HUDEP-2 (cell line): Measurements from ENCODE around the gene DYRK1A.
A peak's percentile ranks its signal among the peaks of the same experiment; 100 is the strongest.

Experiments used
- DNase-seq, 76 experiments: peaks; one replicate each; lab custom pipeline; 2025; ENCODE audit not compliant: unreplicated experiment in 76 of 76; lab: John Stamatoyannopoulos, UW

DYRK1A gene

DNA sequence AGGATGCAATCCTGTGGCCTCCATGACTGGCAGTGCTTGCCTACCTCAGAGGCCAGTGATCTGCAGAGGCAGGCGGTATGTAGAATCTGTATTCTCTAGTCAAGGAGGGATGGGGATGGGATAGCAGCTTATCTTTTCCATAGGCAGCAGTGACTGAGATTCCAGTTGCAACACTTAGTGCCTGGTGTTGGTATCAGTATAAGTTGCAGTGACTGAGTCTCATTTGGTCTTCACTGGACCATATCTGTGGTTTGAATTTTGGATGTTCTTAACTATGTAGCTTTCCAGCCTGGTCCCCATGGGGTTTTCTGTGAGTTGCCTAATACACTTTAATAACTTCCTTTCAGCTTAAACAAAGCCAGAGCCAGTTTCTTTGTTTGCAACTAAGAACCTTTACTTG lies 16.5 kb downstream of the DYRK1A start:
- DNase-seq: no peak

DNA sequence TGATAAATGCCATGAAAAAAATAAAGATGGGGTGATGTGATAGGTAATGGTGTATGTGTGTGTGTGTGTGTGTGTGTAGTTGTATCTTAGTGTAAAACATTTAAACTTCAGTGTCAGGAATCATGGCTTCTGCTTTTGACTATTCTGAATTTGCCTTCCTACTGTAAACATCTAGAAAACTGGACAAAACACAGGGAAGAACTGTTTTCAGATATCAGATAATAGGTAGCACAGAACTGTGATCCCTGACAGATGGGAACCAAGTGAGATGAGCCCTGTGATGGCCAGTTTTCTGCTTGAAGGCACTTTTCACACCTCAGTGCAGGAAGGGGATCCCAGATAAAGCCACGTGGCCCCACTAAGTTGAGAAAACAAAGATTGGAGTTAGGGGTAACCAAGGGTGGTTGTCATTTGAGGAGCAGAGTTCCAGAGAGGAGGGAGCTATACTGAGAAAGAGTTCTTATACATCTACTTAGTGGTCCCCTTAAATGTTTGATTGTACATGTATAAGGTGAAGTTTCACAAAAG lies 17.3 kb downstream of the DYRK1A start:
- DNase-seq: no peak

DNA sequence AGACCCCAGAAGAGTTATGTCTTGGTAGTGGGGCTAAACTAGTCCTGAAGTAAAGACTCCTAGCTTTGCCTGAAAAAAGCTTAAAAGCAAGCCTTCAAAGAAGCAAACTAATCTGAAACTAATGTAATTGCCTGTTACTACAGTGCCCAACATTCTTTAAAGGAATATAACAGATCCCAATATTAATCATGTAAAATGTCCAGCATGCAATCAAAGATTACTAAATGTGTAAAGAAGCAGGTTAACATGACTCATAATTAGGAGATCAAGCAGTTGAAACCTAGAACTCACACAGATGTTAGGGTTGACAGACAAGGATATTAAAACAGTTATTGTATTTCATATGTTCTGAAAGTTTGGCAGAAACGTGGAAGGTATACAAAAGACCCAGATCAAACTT lies 17.8 kb downstream of the DYRK1A start:
- no peak for DNase-seq

DNA sequence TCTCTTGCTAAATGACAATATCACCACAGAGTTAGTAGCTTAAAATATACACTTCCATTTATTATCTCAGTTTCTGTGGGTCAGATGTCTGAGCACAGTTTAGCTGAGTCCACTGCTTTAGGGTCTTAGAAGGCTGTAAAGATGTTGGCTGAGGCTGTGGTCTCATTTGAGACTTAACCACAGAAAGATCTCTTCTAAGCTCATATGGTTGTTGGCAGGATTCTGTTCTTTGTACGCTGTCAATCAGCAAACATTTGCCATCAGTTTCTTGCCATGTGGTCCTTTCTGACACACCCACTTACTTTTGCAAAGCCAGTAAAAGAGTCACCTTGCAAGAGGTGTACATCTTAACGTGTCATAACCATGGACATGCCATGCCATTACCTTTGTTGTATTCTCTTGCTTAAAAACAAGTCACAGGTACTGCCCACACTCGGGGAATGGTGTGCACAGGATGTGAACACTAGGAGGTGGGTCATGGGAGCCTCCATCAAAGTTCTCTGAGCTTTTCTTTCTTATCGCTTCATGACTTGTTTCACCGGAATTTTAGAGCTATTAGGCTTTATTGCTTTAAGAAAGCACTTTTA lies 18.7 kb downstream of the DYRK1A start:
- DNase-seq: no peak

DNA sequence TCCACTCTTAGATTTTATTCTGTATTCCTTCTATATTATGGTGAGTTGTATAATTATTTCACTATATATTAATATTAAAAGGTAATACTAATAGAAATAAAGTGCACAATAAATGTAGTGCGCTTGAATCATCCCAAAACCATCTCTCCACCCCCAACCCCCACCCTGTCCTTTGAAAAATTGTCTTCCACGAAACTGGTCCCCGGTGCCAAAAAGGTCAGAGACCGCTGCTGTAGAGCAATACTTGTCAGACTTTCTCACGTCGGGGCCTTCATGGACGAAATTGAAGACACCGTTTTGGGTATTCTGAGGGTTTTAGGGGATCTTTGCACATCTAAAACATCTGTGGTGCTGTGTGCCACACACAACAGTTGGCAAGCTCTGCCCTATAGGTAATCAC lies 19.6 kb downstream of the DYRK1A start:
- no peak for DNase-seq

DNA sequence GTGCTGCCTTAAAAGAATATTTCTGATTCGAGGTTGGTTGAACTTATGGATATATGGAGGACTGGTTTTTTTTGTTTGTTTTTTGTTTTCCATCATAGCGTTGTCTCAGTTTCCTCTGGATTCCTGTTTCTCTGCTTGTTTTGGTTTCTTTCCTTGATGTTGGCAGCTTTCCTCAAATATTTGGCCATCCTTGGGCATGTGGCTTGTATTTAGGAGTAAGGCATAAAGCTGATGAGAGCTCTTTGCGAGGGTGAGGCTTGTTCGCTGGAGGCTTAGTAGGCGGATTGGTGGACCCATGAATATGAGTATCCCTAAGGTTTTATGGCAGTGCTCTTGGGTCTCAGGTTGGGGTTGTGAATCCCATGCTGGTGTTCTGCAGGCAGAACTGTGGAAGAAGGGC lies 22.9 kb downstream of the DYRK1A start:
- DNase-seq: no peak

DNA sequence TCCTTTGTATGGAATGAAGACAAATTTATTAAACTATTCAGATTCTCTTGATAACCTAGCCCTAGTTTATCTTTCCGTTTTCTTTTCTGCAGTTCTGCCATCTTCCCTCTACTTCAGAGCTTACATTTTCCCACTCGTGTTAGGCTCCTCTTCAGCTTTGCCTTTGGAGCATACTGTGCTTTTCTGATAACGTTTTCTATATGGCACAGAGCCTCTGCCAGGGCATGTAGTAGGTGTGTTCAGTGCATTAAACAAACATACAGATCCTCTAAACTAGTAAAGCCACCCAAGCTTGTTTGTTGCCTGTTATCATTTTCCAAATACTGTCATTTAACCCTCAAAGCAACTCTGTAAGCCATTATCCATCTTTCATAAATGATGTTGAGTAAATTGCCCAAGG lies 25.1 kb downstream of the DYRK1A start:
- peak in 10 of 76 experiments; percentile 8 to 49 (median 34) for DNase-seq

DNA sequence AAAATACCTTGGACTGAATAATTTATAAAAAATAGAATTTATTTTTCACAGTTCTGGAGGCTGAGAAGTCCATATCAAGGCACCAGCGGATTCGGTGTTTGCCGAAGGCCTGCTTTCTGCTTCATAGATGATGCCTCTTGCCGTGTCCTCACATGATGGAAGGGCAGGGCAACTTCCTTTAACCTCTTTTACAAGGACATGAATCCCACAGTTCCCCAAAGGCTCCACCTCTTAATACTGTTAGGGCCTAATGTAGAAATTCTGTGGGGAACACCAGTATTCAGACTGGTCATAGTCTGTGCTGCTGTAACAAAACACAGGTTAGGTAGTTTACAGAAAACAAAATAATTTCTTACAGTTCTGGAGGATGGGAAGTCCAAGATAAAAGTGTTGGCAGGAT lies 25.9 kb downstream of the DYRK1A start:
- no peak for DNase-seq

DNA sequence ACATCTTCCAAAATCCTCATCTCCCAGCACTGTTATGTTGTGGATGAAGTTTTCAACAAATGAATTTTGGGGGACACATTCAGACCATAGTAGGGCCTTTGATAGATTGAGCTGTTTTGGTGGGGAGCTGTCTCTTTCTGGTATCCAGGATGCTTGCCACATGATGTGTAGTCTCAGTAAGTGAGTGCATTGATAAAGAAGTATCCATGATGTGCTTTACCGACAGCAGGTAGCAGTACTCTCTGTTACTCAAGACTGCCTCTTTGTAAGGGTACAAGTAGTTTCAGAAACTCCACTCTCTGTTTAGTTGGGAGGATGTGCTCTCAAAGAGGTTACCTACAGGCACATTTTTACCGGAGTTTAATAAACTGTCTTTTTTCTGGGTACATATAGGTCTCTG lies 26.5 kb downstream of the DYRK1A start:
- no peak for DNase-seq

DNA sequence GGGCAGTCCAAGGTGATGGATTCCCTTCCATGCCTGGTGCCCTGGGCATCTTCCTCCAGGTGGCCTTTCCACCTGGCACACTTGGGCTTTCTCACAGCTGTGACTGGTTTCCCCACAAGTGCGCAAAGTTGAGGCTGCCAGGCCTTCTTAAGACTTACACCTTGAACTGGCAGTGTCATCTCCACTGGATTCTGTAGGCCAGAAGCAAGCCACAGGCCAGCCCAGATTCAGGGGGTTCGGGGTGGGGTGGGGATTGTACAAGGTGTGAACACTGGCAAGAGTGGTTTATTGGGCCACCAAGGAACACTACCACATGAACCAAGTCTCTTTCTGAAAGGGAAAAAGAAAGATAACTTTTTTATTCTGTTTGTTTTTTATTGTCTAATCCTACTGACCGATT lies 27.2 kb downstream of the DYRK1A start:
- no peak for DNase-seq

DNA sequence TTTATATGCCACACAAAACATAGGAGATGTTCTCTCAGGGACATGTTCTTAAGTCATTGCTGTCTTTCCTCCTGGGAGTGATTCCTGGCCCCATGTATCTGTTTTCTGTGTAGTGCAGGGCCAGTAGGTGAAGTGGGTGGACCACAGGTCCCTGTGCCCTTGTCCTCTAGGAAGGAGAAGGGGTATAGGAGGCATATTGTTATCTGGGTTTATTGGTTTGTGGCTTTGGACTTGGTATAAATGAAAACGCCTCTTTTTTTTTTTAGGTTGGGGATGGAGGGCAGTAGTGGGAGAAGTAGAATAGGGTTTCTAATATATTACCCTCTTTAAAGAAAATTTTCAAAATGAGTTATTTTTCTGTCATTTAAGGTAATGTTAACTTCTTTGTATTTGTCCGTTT lies 29.4 kb downstream of the DYRK1A start:
- DNase-seq: peak in 1 of 76 experiments; percentile 28

DNA sequence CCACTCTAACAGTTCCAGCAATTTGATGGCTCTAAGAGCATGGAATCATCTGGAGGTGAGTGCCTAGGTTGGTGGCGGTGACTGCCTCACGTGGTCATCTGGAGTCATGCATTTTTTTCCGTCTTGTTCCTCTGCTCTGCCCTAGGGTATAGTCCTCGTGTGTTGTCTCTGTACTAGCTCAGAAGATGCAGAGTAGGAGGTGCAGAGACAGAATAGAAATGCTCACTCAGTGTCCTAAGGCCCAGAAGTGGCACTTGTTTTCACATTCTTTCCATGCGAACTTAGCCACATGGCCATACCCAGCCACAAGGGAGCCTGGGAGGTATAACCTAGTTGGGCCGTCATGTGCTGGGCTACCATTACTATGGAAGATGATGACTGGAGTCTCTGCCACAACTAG lies 30.3 kb downstream of the DYRK1A start:
- DNase-seq: no peak

DNA sequence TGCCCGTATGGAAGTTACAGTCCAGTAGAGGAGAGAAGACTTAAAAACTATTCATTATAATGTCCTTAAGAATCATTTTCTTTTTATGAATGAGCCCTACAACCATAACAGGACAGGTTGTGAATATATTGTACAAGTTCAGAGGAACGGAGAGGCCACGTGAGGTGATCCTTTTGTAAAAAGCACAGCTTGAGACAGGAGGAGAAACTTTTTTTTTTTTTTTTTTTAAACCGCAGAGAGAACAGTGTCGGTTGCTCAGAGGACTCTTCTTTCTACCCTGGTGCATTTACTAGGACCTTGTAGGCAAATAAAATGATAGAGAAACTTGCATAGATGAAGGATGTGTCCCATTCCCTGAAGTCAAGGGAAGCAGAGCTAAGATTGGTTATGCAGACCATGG lies 32.1 kb downstream of the DYRK1A start:
- DNase-seq: no peak

DNA sequence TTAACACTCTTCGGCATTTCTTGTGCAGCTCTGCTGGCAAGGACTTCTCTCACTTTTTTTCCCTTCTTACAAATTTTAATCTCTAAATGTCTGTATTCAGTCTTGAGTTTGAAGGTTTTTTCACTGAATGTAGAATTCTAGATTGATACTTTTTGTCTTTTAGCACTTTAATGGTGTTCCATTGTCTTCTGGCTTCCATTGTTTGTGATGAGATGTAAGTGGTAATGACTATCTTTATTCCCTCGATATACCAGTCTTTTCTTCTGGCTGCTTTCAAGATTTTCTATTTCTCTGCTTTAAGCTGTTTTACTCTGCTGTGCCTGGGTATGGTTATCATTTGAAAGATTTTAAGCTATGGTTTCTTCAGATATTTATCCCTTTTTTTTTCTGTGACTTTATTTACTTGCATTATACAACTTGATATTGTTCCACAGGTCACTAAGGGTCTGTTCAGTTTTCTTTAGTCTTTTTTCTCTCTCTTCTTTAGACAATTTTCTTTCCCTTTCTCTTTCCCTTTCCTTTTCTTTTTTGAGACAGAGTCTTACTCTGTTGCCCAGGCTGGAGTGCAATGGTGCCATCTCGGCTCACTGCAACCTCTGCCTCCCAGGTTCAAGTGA lies 35.8 kb downstream of the DYRK1A start:
- no peak for DNase-seq

DNA sequence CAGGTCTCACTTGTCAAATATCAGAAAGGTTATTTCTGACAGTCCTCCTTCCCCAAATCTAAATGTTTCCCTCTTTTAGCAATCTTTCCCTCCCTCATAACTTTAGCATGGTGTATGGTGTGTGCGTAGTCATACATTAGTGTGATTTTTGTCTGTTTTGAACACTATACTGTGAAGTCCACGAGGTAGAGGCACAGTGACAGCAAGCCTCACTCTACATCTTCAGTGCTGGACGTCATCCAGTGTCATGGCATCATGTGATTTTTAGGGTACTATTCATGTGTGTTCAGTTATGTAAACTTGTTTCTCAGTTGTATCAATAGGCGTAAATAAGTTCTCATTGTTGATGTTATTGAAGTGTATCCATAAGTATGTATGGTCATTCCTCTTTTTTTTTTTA lies 39.1 kb downstream of the DYRK1A start:
- no peak for DNase-seq

DNA sequence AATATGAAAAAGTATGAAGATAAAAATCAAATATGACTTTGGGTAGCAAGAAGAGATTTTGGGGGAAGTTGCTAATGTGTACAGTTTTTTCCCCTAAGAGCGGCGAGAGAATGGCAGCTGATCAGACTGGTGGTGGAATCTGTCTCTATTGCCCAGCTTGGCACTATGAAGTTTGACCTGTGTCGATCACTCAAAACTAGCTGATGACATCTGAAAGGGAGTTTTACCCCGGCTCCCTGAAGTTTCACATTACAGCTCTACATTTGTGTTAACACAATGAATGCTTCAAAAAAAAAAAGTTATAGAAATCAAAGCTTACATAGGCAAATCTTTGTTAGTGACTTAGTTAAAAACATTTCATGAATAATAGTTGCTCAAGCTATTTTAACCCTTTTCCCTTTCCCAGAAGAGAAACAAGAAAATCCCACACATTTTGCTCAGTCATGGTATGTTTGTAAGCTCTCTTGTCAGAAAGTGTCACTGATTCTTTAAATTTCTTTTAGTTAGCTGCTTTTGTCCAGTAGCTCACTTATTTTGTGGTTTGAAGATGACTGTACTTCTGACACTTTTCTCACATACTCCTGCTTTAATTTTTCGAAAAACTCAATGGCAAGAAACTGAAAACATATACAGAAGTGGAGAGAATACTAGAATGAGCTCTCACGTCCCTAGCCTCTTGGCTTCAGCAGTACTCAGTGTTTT lies 41.3 kb downstream of the DYRK1A start:
- DNase-seq: no peak

DNA sequence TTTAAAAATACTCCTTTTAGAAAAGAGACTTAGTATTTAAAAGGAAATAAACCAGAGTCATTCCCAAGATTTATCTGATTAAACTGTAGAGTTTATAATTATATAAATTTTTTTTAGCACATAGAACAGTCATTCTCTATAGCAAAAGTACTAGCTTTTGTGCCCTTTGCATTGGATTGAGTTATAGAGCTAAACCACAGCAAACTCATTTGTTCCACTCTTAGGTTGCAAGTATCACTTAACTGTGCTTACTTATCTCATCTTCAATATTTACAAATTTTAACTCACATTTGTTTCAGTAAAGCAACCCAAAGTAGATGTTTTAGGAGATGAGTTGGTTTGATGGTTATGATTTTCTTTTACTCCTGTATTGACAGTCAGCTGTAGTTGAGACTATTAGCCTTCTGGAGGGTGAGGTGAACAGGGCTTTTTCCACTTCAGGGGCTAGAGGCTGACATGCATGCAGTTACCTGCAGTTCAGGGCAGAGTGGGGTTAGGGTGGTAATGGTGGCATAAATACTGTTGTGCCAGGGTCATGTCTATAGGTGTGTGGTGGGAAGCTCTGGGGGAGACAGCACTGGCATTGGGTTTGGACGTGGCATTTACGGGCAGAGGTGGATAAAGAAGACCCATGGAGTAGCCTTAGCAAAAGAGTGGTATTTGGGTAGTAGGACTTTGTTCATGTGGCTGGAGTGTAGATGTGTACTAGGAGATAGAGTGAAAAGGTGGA lies 42.1 kb downstream of the DYRK1A start:
- DNase-seq: no peak

DNA sequence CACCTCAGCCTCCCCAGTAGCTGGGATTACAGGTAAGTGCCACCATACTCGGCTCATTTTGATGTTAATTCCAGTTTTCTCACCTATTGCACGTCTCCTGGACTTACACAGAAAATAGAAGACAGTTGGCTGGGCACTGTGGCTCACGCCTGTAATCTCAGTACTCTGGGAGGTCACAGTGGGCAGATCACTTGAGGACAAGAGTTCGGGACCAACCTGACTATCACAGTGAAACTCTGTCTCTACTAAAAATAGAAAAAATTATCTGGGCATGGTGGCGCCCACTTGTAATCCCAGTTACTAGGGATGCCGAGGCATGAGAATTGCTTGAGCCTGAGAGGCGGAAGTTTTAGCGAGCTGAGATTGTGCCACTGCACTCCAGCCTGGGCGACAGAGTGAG lies 44.1 kb downstream of the DYRK1A start:
- no peak for DNase-seq

DNA sequence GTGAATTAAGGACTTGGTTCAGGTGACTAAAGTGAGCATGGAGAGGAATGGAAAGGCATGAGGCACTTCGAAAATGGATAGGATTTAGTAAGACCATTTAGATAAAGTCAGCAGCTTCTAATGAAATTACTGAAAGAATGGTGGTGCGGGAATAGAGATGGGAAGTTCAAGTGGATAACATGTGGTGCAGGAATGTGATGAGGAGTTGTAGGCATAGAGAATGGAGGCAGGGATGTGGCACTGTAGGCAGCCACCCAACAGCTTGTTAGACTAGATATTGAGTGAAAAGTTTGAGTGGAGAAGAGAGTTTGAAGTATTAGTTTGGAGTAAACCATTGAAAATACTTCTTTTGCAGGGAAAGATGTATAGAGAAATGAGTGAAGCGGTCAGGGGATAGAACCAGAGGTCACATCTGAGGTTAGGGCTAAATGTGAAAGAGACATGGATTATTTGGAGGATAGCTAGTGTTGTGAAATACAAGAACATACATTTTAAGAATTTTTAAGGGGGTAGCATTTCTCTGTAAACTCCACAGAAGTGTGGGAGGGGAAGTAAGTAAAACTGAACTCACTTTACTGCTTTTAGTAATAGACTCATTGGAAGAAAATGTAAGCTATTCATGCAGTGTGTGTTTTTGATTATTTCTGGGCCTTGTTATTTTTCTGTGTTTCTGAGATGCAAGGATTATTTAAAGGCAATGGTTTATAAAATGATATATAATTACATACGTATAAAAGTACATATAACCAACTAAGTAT lies 46.2 kb downstream of the DYRK1A start:
- DNase-seq: no peak

DNA sequence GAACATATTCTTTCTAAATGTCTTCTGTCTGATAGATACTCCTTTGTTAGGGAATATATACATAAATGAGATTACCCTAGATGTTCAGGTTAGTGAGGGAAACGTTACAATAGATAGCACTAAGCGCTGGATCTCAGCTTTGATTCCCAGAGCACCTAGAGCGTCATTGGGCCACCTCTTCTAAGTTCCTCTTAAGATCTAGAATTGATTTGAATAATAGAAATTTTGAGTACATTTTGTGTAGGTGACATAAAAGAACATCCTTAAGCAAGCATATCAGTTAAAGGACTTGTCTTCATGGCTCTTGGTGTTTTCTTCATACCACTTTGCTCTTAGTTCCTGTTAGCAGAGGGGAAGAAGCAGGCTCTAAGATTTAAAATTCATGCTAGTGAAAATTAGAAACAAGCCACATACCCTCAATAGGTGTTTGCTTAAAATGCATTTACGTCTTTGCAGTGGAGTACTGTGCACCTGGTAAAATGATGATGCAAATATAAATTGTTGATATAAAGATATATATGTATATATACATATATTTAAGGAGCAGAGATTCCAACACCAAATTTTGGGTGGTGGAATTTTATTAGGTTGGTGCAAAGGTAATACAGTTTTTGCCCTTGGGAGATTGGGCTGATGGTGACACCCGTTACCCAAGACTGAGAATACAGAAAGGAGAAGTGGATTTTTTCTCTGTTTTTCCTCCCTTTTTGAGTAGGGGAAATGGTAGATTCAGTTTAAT lies 47.1 kb downstream of the DYRK1A start:
- no peak for DNase-seq
